Fibroblast of lung (primary cell): Measurements from ENCODE around the gene ARTN. TPM values are rescaled to one million over a fixed set of nuclear protein-coding genes. Genes with fewer than 3 reads are reported as not detected.

Source experiments
- DNase-seq, 2 donors: peaks; one replicate each; pipeline versions ENCODE4 v3.0.0 to v3.0.0-alpha.2; 2010; ENCODE audit warnings: low read depth in 2 of 2
- H2AFZ ChIP-seq: 2 replicates; pipeline ENCODE4 v1.5.1; 2012; ENCODE audit warnings: low read length, control low read depth, inconsistent platforms
- H3K27ac ChIP-seq: 2 replicates; pipeline ENCODE4 v1.5.1; 2011; ENCODE audit warnings: low read length, control low read depth; ENCODE audit not compliant: insufficient read depth
- H3K27me3 ChIP-seq: 2 replicates; pipeline ENCODE4 v1.5.1; 2011; ENCODE audit warnings: mild to moderate bottlenecking, low read length; ENCODE audit not compliant: control insufficient read depth, insufficient read depth
- H3K36me3 ChIP-seq: 2 replicates; pipeline ENCODE4 v1.5.1; 2011; ENCODE audit warnings: low read length; ENCODE audit not compliant: control insufficient read depth, insufficient read depth
- H3K4me1 ChIP-seq: 2 replicates; pipeline ENCODE4 v1.5.1; 2011; ENCODE audit warnings: low read length; ENCODE audit not compliant: control insufficient read depth, insufficient read depth; ENCODE audit errors: extremely low read depth
- H3K4me2 ChIP-seq: 2 replicates; pipeline ENCODE4 v1.5.1; 2011; ENCODE audit warnings: low read length, control low read depth; ENCODE audit not compliant: insufficient read depth; ENCODE audit errors: extremely low read depth
- H3K4me3 ChIP-seq, 4 experiments: fragments of 200-600 bp in 1 of 4; sonication (generic) in 1 of 4; replicated peaks in 1 of 4; 2 replicates each; pipeline ENCODE4 v1.5.1; 2011 to 2016; ENCODE audit warnings: low read length in 4 of 4, low read depth in 3 of 4, mild to moderate bottlenecking in 3 of 4, control low read depth in 2 of 4, inconsistent platforms in 1 of 4, mixed read lengths in 1 of 4; ENCODE audit not compliant: insufficient read depth in 1 of 4; ENCODE audit errors: control extremely low read depth in 1 of 4
- H3K79me2 ChIP-seq: 2 replicates; pipeline ENCODE4 v1.5.1; 2012; ENCODE audit warnings: mild to moderate bottlenecking, low read length, inconsistent platforms; ENCODE audit not compliant: control insufficient read depth, insufficient read depth
- H3K9ac ChIP-seq: 2 replicates; pipeline ENCODE4 v1.5.1; 2011; ENCODE audit warnings: mild to moderate bottlenecking, low read length, control low read depth; ENCODE audit not compliant: insufficient read depth
- H3K9me3 ChIP-seq: 2 replicates; pipeline ENCODE4 v1.5.1; 2012; ENCODE audit warnings: low read depth, low read length; ENCODE audit not compliant: control insufficient read depth, insufficient read depth
- H4K20me1 ChIP-seq: 2 replicates; pipeline ENCODE4 v1.5.1; 2011; ENCODE audit warnings: low read length; ENCODE audit not compliant: control insufficient read depth, insufficient read depth; ENCODE audit errors: extremely low read depth
- EZH2 ChIP-seq: IDR thresholded peaks from 2 replicates; pipeline ENCODE4 v1.5.1; 2012; ENCODE audit warnings: low read length, control low read depth, mild to moderate bottlenecking; ENCODE audit errors: missing control alignments
- polyA plus RNA-seq, 2 donors: library from polyadenylated mRNA; depleted of rRNA in 1 of 2; stranded (reverse) in 1 of 2; unstranded in 1 of 2; fragments of >200 nt; gene quantifications; 2 replicates each; pipeline ENCODE4 v1.2.1, GENCODE V29; 2011 to 2012; ENCODE audit warnings: missing spikeins in 1 of 2
- total RNA-seq: library from RNA; depleted of rRNA; stranded (reverse); fragments of >200 nt; gene quantifications from 2 replicates; pipeline ENCODE4 v1.2.1, GENCODE V29; 2014
- TF ChIP-seq, protein P1 (sequence below), 2 donors: IDR thresholded peaks in 1 of 2; conservative IDR thresholded peaks in 1 of 2; 1 replicate in 1 of 2; 2 replicates in 1 of 2; pipeline ENCODE4 v1.5.1; 2011 to 2012; ENCODE audit warnings: low read length in 2 of 2, control low read depth in 1 of 2, inconsistent platforms in 1 of 2, low read depth in 1 of 2, mild to moderate bottlenecking in 1 of 2

ARTN gene
- total and polyA plus RNA-seq, 2 donors (not counting 1 experiment from before 2014, with no cell fraction given), result 0.06 to 0.50 TPM

DNA sequence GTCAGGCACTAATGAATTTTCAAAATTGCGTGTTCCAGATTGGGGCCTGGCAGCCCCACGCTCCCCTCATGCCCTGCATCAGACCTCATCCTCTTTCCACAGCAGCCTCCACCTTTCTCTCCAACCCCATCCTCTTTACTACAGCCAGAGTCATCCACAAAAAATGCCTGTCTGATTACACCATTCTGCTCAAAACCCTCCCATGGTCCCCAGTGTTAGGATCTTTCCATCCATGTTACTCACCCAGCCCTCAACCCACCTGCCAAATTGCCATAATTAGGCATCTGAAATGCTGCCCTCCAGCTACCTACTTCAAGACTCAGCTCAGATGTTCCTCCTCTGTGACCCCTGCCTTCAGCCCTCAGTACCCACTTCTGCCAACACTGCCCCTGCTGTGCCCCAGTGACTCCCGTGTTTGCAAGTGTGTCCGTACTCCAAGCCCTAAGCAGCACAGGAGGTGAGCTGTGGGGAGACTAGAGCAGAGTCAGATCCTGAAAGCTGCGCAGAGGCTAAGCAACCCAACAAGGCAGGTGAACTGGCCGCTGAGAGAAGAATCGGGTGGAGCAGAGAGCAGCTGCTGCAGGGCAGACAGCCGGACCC lies 715 bp upstream of the ARTN start:
- no peaks in the 10 kb centered on the region for H3K36me3 ChIP-seq
- peak overlapping the region; percentile 31 to 54 (median 36) for H3K4me3 ChIP-seq
- H3K79me2 ChIP-seq, result no peaks in the 10 kb centered on the region
- peak overlapping the region; percentile 23 for H3K27ac ChIP-seq
- H3K9ac ChIP-seq, result no peak overlapping the region
- H4K20me1 ChIP-seq, result no peaks in the 10 kb centered on the region
- TF ChIP-seq, protein P1, sequence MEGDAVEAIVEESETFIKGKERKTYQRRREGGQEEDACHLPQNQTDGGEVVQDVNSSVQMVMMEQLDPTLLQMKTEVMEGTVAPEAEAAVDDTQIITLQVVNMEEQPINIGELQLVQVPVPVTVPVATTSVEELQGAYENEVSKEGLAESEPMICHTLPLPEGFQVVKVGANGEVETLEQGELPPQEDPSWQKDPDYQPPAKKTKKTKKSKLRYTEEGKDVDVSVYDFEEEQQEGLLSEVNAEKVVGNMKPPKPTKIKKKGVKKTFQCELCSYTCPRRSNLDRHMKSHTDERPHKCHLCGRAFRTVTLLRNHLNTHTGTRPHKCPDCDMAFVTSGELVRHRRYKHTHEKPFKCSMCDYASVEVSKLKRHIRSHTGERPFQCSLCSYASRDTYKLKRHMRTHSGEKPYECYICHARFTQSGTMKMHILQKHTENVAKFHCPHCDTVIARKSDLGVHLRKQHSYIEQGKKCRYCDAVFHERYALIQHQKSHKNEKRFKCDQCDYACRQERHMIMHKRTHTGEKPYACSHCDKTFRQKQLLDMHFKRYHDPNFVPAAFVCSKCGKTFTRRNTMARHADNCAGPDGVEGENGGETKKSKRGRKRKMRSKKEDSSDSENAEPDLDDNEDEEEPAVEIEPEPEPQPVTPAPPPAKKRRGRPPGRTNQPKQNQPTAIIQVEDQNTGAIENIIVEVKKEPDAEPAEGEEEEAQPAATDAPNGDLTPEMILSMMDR (conservative IDR thresholded peaks at IDR 0.05 in 1 of 2, IDR thresholded peaks at IDR 0.05 in 1 of 2; ENCODE audit: low read depth in 1 of 2, low read length in 2 of 2), result no peak
- TF ChIP-seq EZH2, result no peak
- peaks cover 9% of the 10 kb centered on the region for H3K4me1 ChIP-seq
- peak; percentile 36 to 69 for DNase-seq
- H3K9me3 ChIP-seq, result no peaks in the 10 kb centered on the region
- H3K27me3 ChIP-seq, result no peaks in the 10 kb centered on the region
- peak overlapping the region; percentile 7 for H2AFZ ChIP-seq
- peak overlapping the region; percentile 77 for H3K4me2 ChIP-seq

- Histone ChIP-seq H3K4me1 (peaks cover 9% of the 10 kb centered on the region), H3K79me2 (no peaks in the 10 kb centered on the region), H3K4me3 (peak overlapping the region in 1 of 4 experiments; percentile 54), H3K27ac (no peak overlapping the region), H3K27me3 (no peaks in the 10 kb centered on the region), H3K4me2 (peak overlapping the region; percentile 27), H2AFZ (no peak overlapping the region), H4K20me1 (no peaks in the 10 kb centered on the region), H3K36me3 (no peaks in the 10 kb centered on the region), H3K9me3 (no peaks in the 10 kb centered on the region), H3K9ac (no peak overlapping the region)
- DNase-seq, result peak; percentile 50 to 66
- TF ChIP-seq EZH2, result no peak
- TF ChIP-seq, protein P1 (conservative IDR thresholded peaks at IDR 0.05 in 1 of 2, IDR thresholded peaks at IDR 0.05 in 1 of 2; ENCODE audit: low read depth in 1 of 2, low read length in 2 of 2), result peak; percentile 75 to 92
These were observed 742 bp downstream of the ARTN start for GRCh38 chr1:43934101-43934985.

DNA sequence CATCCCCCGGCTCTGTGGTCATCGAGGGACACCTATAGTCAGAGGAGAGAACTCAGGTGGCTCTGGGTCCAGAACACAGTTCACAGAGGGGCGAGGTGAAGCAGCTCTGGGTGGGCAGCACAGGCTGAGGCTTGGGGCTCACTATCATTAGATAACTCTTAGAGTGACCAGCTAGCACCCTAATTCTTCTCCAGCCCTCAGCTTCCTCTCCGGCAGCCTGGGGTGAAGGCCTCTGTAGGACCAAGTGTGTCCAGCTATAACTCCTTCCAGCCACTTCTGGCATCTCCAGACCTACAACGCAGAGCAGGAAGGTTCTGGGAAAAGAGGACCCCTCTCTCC lies 1.4 kb downstream of the ARTN start:
- no peak overlapping the region for H3K4me2 ChIP-seq
- TF ChIP-seq, protein P1 (conservative IDR thresholded peaks at IDR 0.05 in 1 of 2, IDR thresholded peaks at IDR 0.05 in 1 of 2; ENCODE audit: low read depth in 1 of 2, low read length in 2 of 2), result no peak
- no peak for TF ChIP-seq EZH2
- no peaks in the 10 kb centered on the region for H3K36me3 ChIP-seq
- no peak for DNase-seq
- no peaks in the 10 kb centered on the region for H3K27me3 ChIP-seq
- peaks cover 9% of the 10 kb centered on the region for H3K4me1 ChIP-seq
- H3K9ac ChIP-seq, result no peak overlapping the region
- H3K27ac ChIP-seq, result no peak overlapping the region
- H3K9me3 ChIP-seq, result no peaks in the 10 kb centered on the region
- no peaks in the 10 kb centered on the region for H3K79me2 ChIP-seq
- no peak overlapping the region for H2AFZ ChIP-seq
- H3K4me3 ChIP-seq, result no peak overlapping the region
- H4K20me1 ChIP-seq, result no peaks in the 10 kb centered on the region
